ENCODE data around the gene HSPB2.

Gene HSPB2

DNA sequence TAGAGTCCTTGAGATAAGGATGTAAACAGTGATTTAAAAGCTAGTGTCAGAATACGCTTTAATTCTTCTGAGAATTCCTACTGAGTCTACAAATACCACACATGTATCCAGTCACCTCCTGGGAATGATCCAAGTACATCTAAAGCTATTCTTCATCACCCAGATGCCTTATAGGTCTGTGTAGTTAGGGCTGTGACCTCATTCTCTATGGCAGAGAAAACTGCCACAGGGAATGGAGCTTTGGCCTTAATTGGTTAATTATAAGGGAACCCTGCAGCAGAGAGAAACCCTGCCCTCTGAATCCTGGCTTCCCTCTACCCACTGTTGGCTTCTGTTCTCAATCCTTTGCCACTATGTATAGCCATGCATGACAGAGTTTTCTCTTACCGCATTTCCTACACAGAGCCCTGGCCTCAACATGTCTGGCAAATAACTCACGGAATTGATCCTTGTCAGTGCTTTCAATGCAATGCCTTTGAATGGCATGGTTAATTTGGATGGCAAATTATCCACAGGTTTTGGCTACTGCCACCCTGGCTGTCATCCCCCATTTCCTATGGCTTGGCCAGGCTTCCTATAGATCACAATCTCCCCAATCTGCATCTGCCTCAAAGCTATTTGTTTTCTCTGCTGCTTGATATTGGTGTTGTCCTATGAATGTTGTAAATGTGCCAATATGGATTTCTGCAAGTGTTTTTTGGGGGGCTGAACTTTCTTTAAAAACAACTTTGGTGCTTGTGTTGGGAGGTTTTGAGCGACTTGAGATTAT is 27.5 kb downstream of the HSPB2 start:
- peaks cover 4% of the 10 kb centered on the region for H3K36me3 Mint-ChIP-seq (ENCODE audit: low read depth)
- no peaks in the 10 kb centered on the region for H3K27me3 Mint-ChIP-seq (ENCODE audit: low read depth)
- no peak overlapping the region for H3K27ac Mint-ChIP-seq
- no peak overlapping the region for H3K4me3 Mint-ChIP-seq
- peaks cover 47% of the 10 kb centered on the region for H3K4me1 Mint-ChIP-seq (ENCODE audit: low read depth)
- no peaks in the 10 kb centered on the region for H3K9me3 Mint-ChIP-seq

DNA sequence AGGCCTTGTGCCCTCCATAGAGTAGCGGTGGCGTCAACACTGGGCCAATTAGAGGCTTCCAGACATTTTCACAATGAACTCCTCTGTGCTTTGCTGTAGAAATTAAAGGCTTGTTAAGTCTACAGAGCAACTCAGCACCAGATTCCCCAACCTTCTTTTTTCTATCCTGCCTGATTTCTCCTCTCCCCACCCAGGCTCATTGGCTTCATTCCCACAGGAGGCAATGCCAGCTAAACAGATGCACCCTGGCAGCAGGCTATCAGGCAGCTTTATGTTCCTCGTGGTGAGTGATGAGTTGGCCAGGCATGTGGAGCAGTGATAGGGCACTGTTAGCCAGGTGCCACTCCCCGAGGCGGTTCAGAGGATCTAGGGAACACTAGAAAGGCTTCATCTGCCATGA is 29.4 kb downstream of the HSPB2 start:
- no peaks in the 10 kb centered on the region for H3K9me3 Mint-ChIP-seq
- H3K4me1 Mint-ChIP-seq (ENCODE audit: low read depth): peaks cover 34% of the 10 kb centered on the region
- H3K27me3 Mint-ChIP-seq (ENCODE audit: low read depth): no peaks in the 10 kb centered on the region

DNA sequence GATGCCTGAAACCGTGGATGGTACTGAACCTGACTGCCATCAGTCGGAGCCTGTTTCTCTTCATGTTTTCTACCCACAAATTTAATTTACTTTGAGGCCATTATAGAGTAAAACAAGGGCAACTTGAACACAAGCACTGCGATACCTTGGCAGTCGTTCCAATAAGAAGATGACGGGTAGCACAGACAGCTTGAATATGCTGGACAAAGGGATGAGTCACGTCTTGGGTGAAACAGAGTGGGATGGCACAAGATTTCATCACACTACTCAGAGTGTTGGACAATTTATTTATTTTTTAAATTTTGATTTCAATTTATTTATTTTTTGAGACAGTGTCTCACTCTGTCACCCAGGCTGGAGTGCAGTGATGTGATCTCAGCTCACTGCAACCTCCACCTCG is 30.3 kb downstream of the HSPB2 start:
- Mint-ChIP-seq H3K27ac (no peak overlapping the region), H3K36me3 (ENCODE audit: low read depth) (peaks cover 5% of the 10 kb centered on the region), H3K27me3 (ENCODE audit: low read depth) (no peaks in the 10 kb centered on the region), H3K4me1 (ENCODE audit: low read depth) (peaks cover 29% of the 10 kb centered on the region), H3K9me3 (no peaks in the 10 kb centered on the region), H3K4me3 (no peak overlapping the region)

More for the DNA sequence above, 29.4 kb downstream of the HSPB2 start:
- Mint-ChIP-seq H3K27ac (no peak overlapping the region), H3K4me3 (no peak overlapping the region), H3K36me3 (ENCODE audit: low read depth) (peaks cover 5% of the 10 kb centered on the region)

DNA sequence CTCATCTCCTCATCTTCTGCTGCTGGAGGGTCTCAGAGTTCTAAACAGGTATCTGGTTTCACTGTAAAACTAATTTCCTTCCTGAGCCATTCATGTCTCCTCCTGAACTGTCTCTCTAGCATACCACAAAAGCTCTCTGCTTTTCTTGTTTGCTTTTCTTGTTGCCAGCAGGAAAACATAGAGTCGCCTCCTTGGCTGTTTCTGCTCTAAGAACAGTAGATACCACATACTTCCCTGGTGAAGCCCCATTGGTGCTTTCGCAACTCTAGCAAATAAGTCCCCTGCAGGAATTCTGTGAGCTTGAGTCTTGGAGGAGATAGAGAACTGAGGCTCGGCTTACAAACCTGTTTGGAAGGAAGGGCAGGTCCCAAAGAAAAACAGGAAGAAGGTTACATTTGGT is 31.6 kb downstream of the HSPB2 start:
- peaks cover 17% of the 10 kb centered on the region for H3K4me1 Mint-ChIP-seq (ENCODE audit: low read depth)
- H3K9me3 Mint-ChIP-seq: no peaks in the 10 kb centered on the region
- H3K27ac Mint-ChIP-seq: peak overlapping the region; percentile 79
- no peaks in the 10 kb centered on the region for H3K27me3 Mint-ChIP-seq (ENCODE audit: low read depth)
- peaks cover 5% of the 10 kb centered on the region for H3K36me3 Mint-ChIP-seq (ENCODE audit: low read depth)
- H3K4me3 Mint-ChIP-seq: no peak overlapping the region

DNA sequence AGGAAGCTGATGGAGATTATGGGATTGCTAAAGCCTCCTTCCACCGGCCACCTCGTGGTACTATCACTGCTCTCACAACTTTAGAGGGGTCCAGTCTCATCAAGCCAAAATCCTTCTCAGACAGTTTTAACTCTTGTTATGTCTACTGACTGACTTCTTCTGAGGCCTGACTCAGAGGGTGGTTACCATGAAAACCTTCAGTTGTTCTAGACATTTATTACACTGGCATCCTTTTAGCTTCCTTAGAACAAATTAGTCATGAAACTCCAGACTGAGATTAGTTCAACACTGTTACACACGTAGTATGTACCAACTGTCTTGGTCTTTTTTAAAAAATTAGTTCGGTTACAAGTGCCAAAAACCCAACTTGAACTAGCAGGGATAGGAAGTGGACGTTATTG is 32.1 kb downstream of the HSPB2 start:
- Mint-ChIP-seq H3K9me3 (no peaks in the 10 kb centered on the region), H3K27ac (peak overlapping the region; percentile 79), H3K4me3 (no peak overlapping the region), H3K27me3 (ENCODE audit: low read depth) (no peaks in the 10 kb centered on the region), H3K36me3 (ENCODE audit: low read depth) (peaks cover 5% of the 10 kb centered on the region), H3K4me1 (ENCODE audit: low read depth) (peaks cover 20% of the 10 kb centered on the region)

DNA sequence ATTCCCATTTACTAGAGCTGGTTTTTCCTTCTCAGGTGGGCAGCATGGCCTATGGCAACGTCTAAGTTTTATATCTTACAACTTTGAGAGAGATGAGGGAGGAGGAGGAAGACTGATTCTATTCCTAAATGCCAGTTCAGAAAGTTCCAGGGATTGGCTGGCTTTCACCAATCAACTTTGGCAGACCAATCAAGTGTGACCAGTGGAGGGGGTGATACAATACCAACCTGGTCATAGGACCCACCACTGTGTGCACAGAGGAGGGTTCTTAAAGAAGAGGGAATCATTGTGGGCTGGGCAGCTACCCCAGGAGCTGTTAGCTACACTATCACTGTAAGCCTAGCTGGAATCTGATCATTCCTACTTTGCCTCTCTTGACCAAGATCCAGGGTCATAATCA is 32.7 kb downstream of the HSPB2 start:
- Mint-ChIP-seq H3K9me3 (no peaks in the 10 kb centered on the region), H3K4me3 (no peak overlapping the region), H3K4me1 (ENCODE audit: low read depth) (peaks cover 23% of the 10 kb centered on the region), H3K27ac (peak overlapping the region; percentile 79), H3K27me3 (ENCODE audit: low read depth) (no peaks in the 10 kb centered on the region), H3K36me3 (ENCODE audit: low read depth) (peaks cover 5% of the 10 kb centered on the region)

DNA sequence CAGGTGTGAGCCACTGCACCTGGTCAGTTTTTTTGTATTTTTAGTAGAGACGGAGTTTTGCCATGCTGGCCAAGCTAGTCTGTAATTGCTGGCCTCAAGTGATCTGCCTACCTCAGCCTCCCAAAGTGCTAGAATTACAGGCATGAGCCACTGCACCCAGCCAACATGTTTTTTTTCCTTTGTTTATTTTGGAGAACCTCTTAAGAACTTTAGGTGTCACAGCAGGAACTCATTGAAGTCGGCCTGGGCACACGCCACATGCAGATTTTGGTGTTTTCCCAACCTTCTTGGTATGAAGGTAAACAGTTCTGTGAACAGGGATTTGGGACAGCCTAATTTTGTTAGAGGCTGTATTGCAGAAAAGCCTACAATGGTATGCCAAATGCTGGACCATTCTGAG is 34.0 kb downstream of the HSPB2 start:
- H3K27ac Mint-ChIP-seq: no peak overlapping the region
- no peak overlapping the region for H3K4me3 Mint-ChIP-seq
- H3K27me3 Mint-ChIP-seq (ENCODE audit: low read depth): no peaks in the 10 kb centered on the region
- peaks cover 21% of the 10 kb centered on the region for H3K4me1 Mint-ChIP-seq (ENCODE audit: low read depth)
- no peaks in the 10 kb centered on the region for H3K9me3 Mint-ChIP-seq
- peaks cover 5% of the 10 kb centered on the region for H3K36me3 Mint-ChIP-seq (ENCODE audit: low read depth)

DNA sequence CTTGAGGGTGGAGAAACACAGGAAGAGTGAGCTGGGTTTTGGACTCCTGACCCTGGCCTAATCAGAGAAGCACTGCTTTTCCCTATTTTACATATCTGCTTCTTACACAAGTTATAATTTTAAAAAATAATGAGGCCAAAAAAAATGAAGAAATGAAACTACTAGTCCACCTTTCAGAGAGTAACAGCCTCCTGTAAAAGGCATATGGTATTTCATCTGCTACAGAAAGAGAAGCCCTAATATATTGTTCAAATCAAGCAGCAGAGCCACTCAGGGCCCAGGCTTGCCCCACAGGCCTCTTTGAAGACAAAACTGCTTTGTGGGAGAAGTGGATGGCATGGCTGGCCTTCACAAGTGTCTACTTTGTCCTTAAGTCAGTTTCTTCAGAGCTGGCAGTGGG is 34.6 kb downstream of the HSPB2 start:
- no peak overlapping the region for H3K27ac Mint-ChIP-seq

DNA sequence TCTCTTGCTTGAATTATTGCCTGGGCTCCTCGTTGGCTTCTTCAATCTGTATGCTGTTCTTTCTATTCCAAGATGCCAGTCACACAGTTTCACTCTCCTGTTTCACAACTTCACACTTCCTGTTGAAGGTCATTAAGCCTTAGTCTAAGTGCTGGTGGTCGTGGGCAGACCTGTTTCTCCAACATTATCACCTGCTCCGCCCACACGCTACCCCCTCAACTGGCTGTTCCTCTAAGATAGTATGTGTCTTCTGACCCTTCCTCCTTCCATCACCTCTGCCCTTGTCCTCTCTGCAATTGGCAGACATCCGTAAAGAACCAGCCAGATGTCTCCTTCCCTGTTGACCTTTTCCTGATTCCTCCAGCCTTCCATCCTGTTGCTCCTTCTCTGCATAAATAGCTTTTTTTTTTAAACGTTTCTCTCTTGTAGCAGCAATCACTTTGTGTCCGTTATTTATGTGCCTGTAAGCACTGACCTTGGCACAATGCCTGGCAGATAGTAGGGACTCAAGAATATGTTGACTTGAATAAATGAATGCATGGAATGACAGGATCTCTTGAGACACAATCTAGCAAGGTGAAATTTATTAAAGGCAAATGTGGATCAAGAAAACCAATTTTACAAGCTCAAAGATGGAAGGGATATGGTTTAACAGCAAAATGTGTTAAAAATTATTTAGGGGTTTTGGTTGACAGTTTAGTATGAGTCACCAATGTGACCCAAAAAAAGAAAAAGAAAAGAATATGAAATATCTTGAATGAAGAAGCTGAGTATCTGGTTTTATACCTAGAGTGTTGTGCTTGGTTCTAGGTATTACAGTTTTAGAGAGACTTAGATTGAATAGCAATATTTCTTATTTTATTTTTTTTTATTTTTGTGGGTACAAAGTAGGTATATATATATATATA is 37.2 kb downstream of the HSPB2 start:
- Mint-ChIP-seq H3K36me3 (ENCODE audit: low read depth) (peaks cover 5% of the 10 kb centered on the region), H3K4me3 (no peak overlapping the region), H3K4me1 (ENCODE audit: low read depth) (peaks cover 13% of the 10 kb centered on the region), H3K9me3 (no peaks in the 10 kb centered on the region), H3K27me3 (ENCODE audit: low read depth) (no peaks in the 10 kb centered on the region), H3K27ac (no peak overlapping the region)

More for the DNA sequence above, 34.6 kb downstream of the HSPB2 start:
- peaks cover 21% of the 10 kb centered on the region for H3K4me1 Mint-ChIP-seq (ENCODE audit: low read depth)
- H3K4me3 Mint-ChIP-seq: no peak overlapping the region
- no peaks in the 10 kb centered on the region for H3K27me3 Mint-ChIP-seq (ENCODE audit: low read depth)
- H3K36me3 Mint-ChIP-seq (ENCODE audit: low read depth): peaks cover 6% of the 10 kb centered on the region
- no peaks in the 10 kb centered on the region for H3K9me3 Mint-ChIP-seq

DNA sequence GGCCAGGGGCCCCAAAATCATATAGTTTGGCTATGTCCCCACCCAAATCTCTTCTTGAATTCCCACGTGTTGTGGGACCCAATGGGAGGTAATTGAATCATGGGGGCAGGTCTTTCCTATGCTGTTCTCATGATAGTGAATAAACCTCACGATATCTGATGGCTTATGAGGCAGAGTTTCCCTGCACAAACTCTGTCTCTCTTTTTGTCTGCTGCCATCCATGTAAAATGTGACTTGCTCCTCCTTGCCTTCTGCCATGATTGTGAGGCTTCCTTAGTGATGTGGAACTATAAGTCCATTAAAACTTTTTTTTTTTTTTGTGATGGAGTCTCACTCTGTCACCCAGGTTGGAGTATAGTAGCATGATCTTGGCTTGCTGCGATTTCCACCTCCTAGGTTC is 39.0 kb downstream of the HSPB2 start:
- Mint-ChIP-seq H3K4me3 (no peak overlapping the region), H3K36me3 (ENCODE audit: low read depth) (peaks cover 2% of the 10 kb centered on the region), H3K9me3 (no peaks in the 10 kb centered on the region), H3K27me3 (ENCODE audit: low read depth) (no peaks in the 10 kb centered on the region), H3K4me1 (ENCODE audit: low read depth) (peaks cover 8% of the 10 kb centered on the region), H3K27ac (no peak overlapping the region)

DNA sequence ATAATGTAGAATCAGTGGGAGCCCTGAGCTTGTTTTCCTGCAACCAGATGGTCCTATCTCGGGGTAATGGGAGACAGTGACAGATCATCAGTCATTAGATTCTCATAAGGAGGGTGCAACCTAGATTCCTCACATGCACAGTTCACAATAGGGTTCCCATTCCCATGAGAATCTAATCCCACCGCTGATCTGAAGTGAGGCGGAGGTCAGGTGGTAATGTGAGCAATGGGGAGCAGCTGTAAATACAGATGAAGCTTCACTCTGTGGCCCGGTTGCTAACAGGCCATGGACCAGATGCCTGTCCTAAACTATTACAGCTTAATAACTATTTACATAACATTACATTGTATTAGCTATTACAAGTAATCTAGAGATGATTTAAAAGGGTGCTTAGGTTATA is 41.6 kb downstream of the HSPB2 start:
- Mint-ChIP-seq H3K36me3 (ENCODE audit: low read depth) (peaks cover 2% of the 10 kb centered on the region), H3K4me1 (ENCODE audit: low read depth) (peaks cover 8% of the 10 kb centered on the region), H3K27ac (no peak overlapping the region), H3K27me3 (ENCODE audit: low read depth) (no peaks in the 10 kb centered on the region), H3K9me3 (no peaks in the 10 kb centered on the region), H3K4me3 (no peak overlapping the region)

DNA sequence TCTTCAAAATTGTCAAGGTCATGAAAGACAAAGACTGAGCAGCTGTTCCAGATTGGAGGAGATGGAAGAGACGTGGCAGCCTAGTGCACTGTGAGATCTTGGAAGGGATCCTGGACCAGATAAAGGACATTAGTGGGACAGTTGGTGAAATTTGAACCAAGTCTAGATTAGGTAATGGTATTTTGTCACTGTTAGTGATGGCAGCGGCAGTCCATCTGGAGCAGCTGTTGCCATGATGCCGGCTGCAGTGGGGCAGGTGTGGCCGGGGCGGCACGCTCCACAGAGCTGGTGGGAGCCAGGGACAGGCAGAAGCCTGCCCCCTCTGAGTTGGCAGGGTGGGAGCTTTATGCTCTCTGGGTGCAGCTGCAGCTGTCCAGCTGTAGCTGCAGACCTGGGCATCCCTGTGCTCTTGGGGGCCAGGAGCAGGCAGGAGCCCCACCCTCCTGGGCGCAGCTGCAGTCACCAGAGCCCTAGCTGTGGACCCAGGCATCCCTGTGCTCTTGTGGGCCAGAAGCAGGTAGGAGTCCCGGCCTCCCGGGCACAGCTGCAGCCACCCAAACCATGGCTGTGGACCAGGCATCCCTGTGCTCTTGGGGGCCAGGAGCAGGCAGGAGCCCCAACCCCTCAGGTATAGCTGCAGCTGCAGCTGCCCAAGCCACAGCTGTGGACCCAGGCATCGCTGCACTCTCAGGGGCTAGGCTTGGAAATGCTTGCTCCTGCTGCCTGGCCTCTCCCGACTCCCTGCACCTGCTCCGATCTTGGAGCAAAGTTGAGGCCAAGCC is 45.3 kb downstream of the HSPB2 start:
- H3K36me3 Mint-ChIP-seq (ENCODE audit: low read depth): no peaks in the 10 kb centered on the region
- H3K9me3 Mint-ChIP-seq: no peaks in the 10 kb centered on the region
- no peak overlapping the region for H3K4me3 Mint-ChIP-seq
- H3K4me1 Mint-ChIP-seq (ENCODE audit: low read depth): no peaks in the 10 kb centered on the region
- H3K27ac Mint-ChIP-seq: no peak overlapping the region
- H3K27me3 Mint-ChIP-seq (ENCODE audit: low read depth): no peaks in the 10 kb centered on the region

DNA sequence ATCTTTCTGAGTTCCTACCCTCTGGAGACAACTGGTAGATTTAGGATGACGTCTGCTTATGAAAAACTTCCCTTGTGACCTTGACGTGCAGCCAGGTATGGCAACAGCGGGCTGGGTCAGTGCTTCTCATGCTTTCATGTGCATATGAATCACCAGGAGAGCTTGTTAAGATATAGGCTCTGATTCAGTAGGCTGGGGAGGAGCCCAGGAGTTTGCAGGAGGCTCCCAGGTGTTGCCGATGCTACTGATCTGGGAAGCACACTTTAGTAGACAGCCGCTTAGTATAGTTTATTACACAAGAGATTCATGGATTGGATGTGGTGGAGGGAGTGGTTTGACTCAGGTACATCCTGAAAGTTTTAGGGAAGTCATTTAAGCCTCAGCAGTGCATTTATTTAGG is 48.4 kb downstream of the HSPB2 start:
- Mint-ChIP-seq H3K4me1 (ENCODE audit: low read depth) (no peaks in the 10 kb centered on the region), H3K27ac (no peak overlapping the region), H3K27me3 (ENCODE audit: low read depth) (no peaks in the 10 kb centered on the region), H3K4me3 (no peak overlapping the region), H3K36me3 (ENCODE audit: low read depth) (no peaks in the 10 kb centered on the region), H3K9me3 (no peaks in the 10 kb centered on the region)

DNA sequence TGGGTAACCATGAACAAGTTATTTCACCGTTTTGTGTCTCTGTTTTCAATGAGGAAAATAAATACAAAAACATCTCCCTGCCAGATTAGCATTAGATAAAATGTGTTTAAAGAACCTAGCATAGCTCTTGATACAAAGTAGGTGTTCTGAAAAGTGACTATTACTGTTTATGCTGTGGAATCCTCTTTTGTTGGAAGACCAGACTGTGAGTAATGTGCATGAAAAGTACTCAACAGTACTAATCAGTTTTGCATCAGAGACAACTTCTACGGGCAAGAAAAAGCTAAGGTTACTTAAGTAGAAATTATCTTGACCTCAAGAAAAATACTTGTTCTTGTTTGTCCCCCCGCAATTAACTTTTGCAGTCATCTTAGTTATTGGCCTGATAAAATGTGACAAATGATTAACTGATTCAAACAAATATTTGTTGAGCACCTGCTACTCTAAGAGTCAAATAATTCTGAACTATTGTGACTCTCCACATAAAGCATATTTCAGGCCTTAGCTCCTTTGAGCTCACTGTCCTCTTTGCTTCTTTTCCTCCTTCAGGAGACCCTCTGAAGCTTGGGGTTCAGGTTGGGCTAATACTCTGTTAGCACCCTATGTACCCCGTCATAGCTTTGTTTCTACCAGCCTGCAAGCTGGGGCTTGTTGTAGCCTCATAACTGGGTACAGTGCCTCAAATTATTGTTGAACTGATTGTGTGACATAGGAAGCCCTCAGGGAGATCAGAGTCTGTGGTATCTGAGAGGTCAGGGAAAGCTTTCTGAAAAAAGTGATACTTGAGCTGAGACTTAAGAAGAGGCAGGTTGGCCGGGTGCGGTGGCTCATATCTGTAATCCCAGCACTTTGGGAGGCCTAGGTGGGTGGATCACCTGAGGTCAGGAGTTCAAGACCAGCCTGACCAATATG is 49.1 kb downstream of the HSPB2 start:
- no peaks in the 10 kb centered on the region for H3K4me1 Mint-ChIP-seq (ENCODE audit: low read depth)
- no peaks in the 10 kb centered on the region for H3K27me3 Mint-ChIP-seq (ENCODE audit: low read depth)
- H3K36me3 Mint-ChIP-seq (ENCODE audit: low read depth): no peaks in the 10 kb centered on the region
- H3K9me3 Mint-ChIP-seq: no peaks in the 10 kb centered on the region
- no peak overlapping the region for H3K4me3 Mint-ChIP-seq
- no peak overlapping the region for H3K27ac Mint-ChIP-seq
